Neuron (in vitro differentiated cells): Measurements from ENCODE around the gene LUC7L2.
"Not testable (repeated sequence)": the region's sequence is repeated elsewhere in the genome, so short reads cannot be mapped to it uniquely, and the experiment has no call there.

ENCODE experiments used
- H2AFZ ChIP-seq: one replicate; pipeline ENCODE4 v1.6.1; 2013; ENCODE audit warnings: low read depth, mild to moderate bottlenecking, inconsistent platforms, low read length, moderate library complexity
- H3K27me3 ChIP-seq: one replicate; pipeline ENCODE4 v1.6.1; 2013; ENCODE audit warnings: low read length; ENCODE audit not compliant: insufficient read depth
- H3K36me3 ChIP-seq: one replicate; pipeline ENCODE4 v1.6.1; 2013; ENCODE audit warnings: low read length; ENCODE audit not compliant: insufficient read depth
- H3K4me1 ChIP-seq: one replicate; pipeline ENCODE4 v1.6.1; 2013; ENCODE audit warnings: low read length; ENCODE audit not compliant: insufficient read depth
- H3K4me3 ChIP-seq: 2 replicates; pipeline ENCODE4 v1.5.1; 2013; ENCODE audit warnings: mild to moderate bottlenecking, low read length, moderate library complexity
- H3K9me3 ChIP-seq: one replicate; pipeline ENCODE4 v1.6.1; 2013; ENCODE audit warnings: low read length

Gene LUC7L2

DNA sequence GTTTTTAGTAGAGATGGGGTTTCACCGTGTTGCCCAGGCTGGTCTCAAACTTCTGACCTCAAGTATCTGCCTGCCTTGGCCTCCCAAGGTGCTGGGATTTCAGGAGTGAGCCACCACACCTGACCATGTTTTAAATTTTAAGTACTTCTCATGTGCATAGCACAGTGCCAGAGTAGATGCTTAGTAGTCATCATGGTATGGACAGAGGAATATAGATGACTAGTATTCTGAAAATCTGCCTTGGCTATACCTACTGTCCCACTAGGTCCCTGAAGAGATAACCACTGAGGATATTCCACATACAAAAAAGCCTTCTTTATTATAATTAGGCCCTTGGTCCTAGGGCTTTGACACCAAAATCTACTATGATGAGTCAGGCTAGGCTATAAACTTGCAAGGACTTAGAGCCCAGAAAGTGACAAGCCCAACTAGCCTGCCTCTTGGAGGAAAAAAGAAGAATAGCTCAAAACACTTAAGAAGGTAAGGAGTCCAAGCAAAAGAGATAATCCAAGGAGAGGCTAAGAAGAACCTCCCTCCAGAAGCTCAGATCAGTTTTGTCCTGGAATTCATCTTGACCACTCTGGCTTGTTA, 34.0 kb downstream of the LUC7L2 start:
- H2AFZ ChIP-seq, result no peak overlapping the region
- H3K36me3 ChIP-seq, result peaks cover 78% of the 10 kb centered on the region
- H3K27me3 ChIP-seq, result no peaks in the 10 kb centered on the region
- H3K4me1 ChIP-seq, result no peaks in the 10 kb centered on the region
- H3K4me3 ChIP-seq, result no peak overlapping the region
- no peaks in the 10 kb centered on the region for H3K9me3 ChIP-seq

DNA sequence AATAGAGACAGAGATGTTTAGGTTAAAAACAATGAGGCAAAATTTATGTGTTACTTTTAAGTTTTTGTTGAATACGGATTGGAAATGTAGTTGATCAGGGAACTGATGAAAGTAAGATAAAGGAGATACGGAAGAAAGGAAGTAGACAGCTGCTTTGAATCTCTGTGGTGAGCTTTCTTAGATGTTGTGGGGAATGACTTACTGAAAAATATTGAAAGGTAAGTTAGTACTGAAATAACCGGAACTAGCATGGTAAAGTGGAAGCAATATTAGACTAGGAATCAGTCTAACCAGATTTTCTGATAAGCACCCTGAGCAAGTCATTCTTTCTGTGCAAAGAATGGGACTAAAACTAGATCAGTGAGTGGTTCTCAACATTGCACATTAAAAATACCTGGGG, 34.8 kb downstream of the LUC7L2 start:
- H3K9me3 ChIP-seq, result no peaks in the 10 kb centered on the region
- H3K4me1 ChIP-seq, result no peaks in the 10 kb centered on the region
- no peaks in the 10 kb centered on the region for H3K27me3 ChIP-seq
- no peak overlapping the region for H3K4me3 ChIP-seq
- H3K36me3 ChIP-seq, result peaks cover 77% of the 10 kb centered on the region
- no peak overlapping the region for H2AFZ ChIP-seq

DNA sequence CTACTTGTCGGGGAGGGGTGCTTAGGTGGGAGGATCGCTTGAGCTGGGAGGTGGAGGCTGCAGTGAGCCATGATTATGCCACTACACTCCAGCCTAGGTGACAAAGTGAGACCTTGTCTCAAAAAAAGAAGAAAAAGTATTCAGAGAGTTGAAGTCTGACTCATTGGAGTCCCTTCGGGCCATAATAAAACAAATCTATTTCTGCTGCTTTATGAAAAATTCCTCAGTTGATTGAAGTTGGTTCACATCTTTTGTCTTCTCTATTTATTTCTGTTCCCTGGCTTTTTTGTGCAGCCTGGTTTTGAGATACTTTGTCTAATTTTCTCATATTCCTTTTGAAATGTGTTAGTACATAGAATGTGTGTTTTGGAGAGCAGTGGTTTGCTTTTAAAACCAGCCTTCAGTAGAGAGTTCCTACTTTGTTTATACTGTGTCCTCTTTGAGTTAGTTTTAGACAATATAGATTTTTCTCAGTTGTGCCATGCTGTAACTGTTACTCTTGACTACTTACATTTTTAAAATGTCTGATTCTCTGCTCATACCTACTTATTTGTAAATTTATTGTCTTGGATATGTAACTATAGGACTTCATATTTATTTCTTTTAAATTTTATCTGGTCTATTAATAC, 36.7 kb downstream of the LUC7L2 start:
- Histone ChIP-seq H3K9me3 (no peaks in the 10 kb centered on the region), H3K4me1 (no peaks in the 10 kb centered on the region), H3K4me3 (no peak overlapping the region), H3K27me3 (no peaks in the 10 kb centered on the region), H3K36me3 (peaks cover 79% of the 10 kb centered on the region), H2AFZ (no peak overlapping the region)

DNA sequence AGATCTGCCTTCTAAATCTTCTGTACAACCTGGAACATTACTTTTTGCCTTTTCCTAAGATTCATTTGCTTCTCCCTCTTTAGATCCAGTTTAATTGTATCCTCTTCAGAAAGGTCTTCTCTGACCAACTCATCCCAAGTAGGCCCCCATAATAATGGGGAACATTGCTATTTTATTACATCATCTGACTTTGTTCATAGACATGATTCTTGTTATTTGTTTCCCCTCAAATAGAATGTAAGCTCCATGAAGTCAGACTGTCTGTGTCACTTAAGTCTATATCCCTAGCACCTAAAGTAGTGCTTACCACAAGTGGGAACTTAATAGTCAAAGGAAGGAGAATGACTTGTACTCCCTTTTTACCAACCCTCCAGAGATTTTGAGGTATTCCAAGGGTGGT, 37.5 kb downstream of the LUC7L2 start:
- Histone ChIP-seq H2AFZ (no peak overlapping the region), H3K4me3 (no peak overlapping the region), H3K9me3 (no peaks in the 10 kb centered on the region), H3K36me3 (peaks cover 79% of the 10 kb centered on the region), H3K4me1 (no peaks in the 10 kb centered on the region), H3K27me3 (no peaks in the 10 kb centered on the region)

DNA sequence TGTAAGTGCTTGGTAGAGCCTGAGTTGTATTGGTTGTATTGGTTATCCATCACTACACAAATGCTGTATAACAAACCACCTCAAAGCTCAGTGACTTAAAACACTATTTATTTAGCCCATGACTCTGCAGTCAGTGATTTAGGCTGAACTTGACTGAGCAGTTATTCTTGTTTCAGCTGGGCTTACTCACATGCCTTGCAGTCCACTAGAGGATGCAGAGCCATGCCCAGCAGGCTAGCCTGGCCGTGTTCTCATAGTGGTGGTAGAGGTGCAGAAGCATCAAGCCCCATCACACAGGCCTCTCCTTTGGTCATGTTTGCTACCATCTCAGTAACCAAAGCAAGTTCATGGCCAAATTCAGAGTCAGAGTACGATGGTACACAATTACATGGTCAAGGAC, 43.9 kb downstream of the LUC7L2 start:
- H3K36me3 ChIP-seq, result peaks cover 92% of the 10 kb centered on the region
- H3K4me3 ChIP-seq, result no peak overlapping the region

DNA sequence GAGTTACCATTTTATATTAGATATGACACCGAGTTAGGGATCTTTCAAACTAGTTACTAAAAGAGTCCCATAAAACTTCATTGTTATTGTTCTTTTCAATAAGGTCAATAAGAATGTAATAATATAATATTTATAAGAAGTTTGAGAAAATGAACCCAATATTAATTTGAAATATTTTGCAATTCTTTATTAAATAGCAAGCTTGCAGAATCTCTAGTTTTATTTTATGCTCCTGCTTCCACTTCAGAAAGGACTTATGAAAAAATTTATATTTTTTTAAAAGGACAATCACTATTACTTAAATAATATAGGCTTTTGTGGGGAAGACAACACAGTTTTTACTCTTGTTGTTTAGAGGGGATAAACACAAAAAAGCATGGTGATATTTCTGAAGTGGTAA, 47.9 kb downstream of the LUC7L2 start:
- peaks cover 93% of the 10 kb centered on the region for H3K36me3 ChIP-seq
- no peaks in the 10 kb centered on the region for H3K4me1 ChIP-seq
- H3K27me3 ChIP-seq, result no peaks in the 10 kb centered on the region
- H3K9me3 ChIP-seq, result no peaks in the 10 kb centered on the region
- H3K4me3 ChIP-seq, result no peak overlapping the region
- no peak overlapping the region for H2AFZ ChIP-seq

More for the DNA sequence above, 43.9 kb downstream of the LUC7L2 start:
- H3K9me3 ChIP-seq, result no peaks in the 10 kb centered on the region
- H3K27me3 ChIP-seq, result no peaks in the 10 kb centered on the region
- H2AFZ ChIP-seq, result no peak overlapping the region
- no peaks in the 10 kb centered on the region for H3K4me1 ChIP-seq

DNA sequence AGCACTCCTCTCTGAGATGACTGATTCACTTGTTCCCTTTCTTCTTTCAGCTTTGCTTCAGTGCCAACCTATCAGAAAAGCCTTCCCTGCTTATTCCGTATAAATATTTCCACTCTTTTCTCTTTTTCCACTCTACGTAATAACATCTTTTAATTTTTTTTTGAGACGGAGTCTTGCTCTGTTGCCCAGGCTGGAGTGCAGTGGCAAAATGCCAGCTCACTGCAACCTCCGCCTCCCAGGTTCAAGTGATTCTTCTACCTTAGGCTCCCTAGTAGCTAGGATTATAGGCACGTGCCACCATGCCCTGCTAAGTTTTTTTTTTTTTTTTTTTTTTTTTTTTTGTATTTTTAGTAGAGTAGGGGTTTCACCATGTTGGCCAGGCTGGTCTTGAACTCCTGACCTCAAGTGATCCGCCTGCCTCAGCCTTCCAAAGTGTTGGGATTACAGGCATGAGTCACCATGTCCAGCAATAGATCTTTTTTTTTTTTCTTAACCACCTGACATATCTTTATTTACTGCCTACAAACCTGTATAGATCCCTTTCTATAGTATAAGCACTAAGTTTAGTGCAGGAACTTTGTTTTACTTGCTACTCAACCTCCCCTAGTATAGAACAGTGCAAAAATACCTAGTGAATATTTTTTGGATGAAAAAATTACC, 55.2 kb downstream of the LUC7L2 start:
- not testable (repeated sequence) for H3K9me3 ChIP-seq, H3K27me3 ChIP-seq, H3K4me1 ChIP-seq, H3K4me3 ChIP-seq, H2AFZ ChIP-seq
- peaks cover 91% of the 10 kb centered on the region for H3K36me3 ChIP-seq

DNA sequence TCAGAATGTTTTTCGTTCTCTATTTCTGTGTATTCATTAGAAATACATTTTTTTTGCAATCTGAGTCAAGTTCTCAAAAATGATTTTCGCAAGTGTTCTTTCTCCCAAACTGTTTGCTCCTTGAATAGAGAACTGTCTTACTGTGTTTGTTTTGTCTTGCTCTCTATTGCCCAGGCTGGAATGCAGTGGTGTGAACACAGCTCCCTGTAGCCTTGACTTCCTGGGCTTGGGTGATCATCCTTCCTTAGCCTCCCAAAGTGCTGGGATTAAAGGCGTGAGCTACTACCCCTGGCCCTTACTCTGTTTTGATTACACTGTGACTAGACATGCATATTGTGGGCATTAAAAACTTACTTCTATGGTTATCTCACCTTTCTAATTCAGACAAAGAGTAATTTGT, 56.7 kb downstream of the LUC7L2 start:
- H2AFZ ChIP-seq, result no peak overlapping the region
- no peaks in the 10 kb centered on the region for H3K9me3 ChIP-seq
- H3K27me3 ChIP-seq, result no peaks in the 10 kb centered on the region
- peaks cover 91% of the 10 kb centered on the region for H3K36me3 ChIP-seq
- H3K4me3 ChIP-seq, result no peak overlapping the region
- H3K4me1 ChIP-seq, result no peaks in the 10 kb centered on the region

DNA sequence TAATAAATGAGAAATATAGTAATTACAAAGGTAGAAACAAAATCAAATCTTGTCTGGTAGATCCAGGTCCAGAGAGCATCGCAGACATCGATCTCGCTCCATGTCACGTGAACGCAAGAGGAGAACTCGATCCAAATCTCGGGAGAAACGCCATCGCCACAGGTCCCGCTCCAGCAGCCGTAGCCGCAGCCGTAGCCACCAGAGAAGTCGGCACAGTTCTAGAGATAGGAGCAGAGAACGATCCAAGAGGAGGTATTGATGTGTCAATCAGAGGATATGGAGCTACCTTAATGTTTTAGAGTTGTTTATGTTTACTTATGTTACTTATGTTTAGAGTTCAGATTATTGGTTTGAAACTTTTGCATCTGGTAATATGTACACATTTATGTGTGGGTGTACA, 57.8 kb downstream of the LUC7L2 start:
- Histone ChIP-seq H3K9me3 (no peaks in the 10 kb centered on the region), H2AFZ (no peak overlapping the region), H3K27me3 (no peaks in the 10 kb centered on the region), H3K4me1 (no peaks in the 10 kb centered on the region), H3K4me3 (no peak overlapping the region), H3K36me3 (peaks cover 91% of the 10 kb centered on the region)

DNA sequence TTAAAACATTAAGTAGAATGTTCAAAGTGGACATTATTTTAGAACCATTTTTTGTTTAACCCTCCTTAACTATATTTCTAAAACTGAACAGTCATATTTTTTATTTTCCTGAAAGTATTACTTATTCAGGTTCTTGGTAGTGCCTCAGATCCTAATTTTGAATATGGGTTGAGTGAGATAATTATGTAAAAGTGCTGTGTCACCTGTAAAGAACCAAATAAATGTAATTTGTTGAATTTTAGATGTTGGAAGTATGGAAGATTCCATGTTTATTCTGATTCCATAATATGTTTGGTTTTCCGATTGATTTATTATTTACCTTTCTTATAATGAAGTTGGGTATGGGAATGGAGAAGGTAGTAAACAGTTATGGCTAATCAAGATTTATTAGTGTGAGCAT, 61.4 kb downstream of the LUC7L2 start:
- H2AFZ ChIP-seq, result no peak overlapping the region
- no peaks in the 10 kb centered on the region for H3K9me3 ChIP-seq
- H3K27me3 ChIP-seq, result no peaks in the 10 kb centered on the region
- H3K4me1 ChIP-seq, result no peaks in the 10 kb centered on the region
- H3K4me3 ChIP-seq, result no peak overlapping the region
- peaks cover 81% of the 10 kb centered on the region for H3K36me3 ChIP-seq

DNA sequence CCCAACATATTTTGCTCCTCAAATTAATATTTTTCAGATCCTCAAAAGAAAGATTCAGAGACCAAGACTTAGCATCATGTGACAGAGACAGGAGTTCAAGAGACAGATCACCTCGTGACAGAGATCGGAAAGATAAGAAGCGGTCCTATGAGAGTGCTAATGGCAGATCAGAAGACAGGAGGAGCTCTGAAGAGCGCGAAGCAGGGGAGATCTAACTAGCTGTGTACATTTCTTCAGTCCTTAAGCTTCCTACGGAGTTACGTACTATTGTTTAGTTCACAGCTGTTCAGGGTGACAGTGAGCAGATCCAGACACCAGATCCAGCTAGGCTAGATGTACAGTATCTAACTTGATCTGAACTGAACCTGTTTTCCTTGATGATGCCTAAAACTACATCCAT, 62.4 kb downstream of the LUC7L2 start:
- H2AFZ ChIP-seq, result no peak overlapping the region
- H3K36me3 ChIP-seq, result peaks cover 75% of the 10 kb centered on the region
- no peaks in the 10 kb centered on the region for H3K9me3 ChIP-seq
- H3K27me3 ChIP-seq, result no peaks in the 10 kb centered on the region
- H3K4me1 ChIP-seq, result no peaks in the 10 kb centered on the region
- H3K4me3 ChIP-seq, result no peak overlapping the region

DNA sequence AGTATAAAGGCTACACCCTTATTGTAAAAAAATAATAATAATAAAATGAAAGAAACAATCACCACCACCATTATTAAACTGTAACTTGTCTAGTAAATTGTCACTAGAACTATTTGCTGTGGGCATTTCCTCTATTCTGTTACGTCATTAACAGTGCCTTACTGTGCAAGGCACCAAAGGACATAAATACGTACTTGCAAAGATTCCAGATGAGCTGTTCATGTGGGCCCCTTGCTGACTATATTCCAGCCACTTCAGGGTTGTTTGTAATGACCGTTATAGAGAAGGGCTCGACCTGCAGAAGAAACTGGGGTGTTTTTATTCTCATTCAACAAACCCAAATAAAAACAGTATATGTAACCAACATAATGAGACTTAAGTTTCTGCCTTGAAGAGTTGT, 63.4 kb downstream of the LUC7L2 start:
- H3K9me3 ChIP-seq, result no peaks in the 10 kb centered on the region
- no peaks in the 10 kb centered on the region for H3K27me3 ChIP-seq
- H3K4me3 ChIP-seq, result no peak overlapping the region
- no peak overlapping the region for H2AFZ ChIP-seq
- no peaks in the 10 kb centered on the region for H3K4me1 ChIP-seq
- H3K36me3 ChIP-seq, result peaks cover 65% of the 10 kb centered on the region

DNA sequence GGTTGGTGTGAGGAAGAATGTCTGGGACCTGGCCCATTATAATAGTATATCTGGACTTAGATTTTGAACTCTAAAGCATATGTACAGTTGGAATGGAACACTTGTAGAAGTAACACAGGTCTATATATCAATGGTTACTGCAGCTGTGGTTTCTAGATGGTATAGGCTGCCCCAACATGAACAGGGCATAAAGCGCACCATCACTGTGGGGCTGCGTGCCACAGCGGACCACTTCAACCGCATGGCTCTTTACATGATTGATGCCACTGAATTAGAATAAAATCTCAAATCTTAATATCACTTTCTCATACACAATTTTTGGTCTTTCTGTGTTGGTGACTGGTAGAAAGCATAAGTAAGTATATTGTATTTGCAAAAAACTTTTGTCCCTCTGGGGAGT, 64.3 kb downstream of the LUC7L2 start:
- no peak overlapping the region for H3K4me3 ChIP-seq
- no peaks in the 10 kb centered on the region for H3K9me3 ChIP-seq
- H3K4me1 ChIP-seq, result no peaks in the 10 kb centered on the region
- H3K27me3 ChIP-seq, result no peaks in the 10 kb centered on the region
- no peak overlapping the region for H2AFZ ChIP-seq
- peaks cover 57% of the 10 kb centered on the region for H3K36me3 ChIP-seq

DNA sequence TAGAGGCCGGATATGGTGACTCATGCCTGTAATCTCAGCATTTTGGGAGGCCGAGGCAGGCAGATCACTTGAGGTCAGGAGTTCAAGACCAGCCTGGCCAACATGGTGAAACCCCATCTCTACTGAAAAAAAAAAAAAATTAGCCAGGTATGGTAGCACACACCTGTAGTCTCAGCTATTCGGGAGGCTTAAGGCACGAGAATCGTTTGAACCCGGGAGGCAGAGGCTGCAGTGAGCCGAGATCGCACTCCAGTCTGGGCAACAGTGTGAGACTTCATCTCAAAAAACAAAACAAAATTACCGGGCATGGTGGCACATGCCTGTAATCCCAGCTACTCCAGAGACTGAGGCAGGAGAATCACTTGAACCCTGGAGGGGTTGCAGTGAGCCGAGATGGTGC, 66.0 kb downstream of the LUC7L2 start:
- H2AFZ ChIP-seq, H3K9me3 ChIP-seq, H3K4me3 ChIP-seq, H3K4me1 ChIP-seq, H3K27me3 ChIP-seq: not testable (repeated sequence)
- peaks cover 40% of the 10 kb centered on the region for H3K36me3 ChIP-seq
